ENCODE data around the gene OMP.

OMP gene

DNA sequence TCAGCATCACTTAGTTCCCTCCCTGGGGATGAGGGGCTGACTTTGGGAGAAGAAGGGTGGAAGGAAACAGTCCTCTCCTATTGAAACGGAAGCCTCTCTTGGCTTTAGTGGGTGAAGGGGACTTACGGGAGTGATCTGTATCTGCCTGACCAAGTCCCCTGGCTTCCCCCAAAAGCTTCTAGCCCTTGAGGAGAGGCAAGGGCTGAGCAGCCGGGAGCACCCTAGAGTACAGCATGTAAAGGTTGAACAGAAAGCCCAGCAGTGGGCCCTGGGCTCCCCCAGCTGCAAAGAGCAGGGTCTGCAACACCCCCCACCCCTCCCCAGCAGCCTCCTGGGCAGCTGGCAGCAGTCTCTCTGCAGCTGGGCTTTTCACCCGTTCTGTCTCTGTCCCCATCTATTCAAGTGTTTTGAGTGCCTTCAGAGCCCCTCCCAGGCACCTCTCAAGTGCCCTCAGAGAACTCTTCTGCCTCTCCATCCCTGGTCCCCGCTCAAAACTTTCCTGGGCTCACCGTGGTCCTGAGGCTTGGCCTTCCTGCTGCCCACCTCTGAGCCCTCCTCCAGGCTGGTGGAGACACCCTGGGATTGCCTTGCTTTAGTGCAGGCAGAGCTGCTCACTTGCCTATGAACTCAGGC, 33.2 kb upstream of the OMP start:
- DNase-seq (ENCODE audit: low read depth, low spot score): no peak

DNA sequence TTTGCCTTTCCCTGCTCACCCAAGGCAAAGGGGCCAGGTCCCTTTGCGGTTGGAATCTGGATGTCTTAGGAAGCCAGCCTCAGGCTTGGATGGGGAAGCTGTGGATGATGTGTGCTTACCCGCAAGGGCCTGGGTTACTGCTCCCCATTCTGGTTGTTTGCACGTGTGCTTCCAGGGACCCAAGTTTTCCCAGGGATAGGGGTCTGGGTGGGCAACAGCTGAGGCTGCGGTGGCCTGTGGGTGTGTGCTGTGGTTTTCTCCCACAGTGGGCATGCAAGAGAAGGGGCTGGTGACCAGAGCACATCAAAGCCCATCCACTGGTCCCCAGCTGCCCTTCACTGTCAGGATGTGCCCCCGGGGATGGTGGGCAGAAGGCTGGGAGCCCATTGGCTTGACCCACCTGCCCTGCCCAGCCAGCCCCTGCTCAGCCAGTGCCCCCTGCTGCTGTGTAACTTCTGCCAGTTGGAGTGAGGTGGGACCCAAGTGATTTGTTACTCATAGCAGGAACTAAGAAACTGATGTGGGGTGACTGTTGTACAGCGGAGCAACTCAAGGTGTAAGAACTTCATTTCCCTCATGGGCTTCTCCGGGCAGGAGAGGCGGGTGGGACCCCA, 32.6 kb upstream of the OMP start:
- DNase-seq (ENCODE audit: low read depth, low spot score): no peak

DNA sequence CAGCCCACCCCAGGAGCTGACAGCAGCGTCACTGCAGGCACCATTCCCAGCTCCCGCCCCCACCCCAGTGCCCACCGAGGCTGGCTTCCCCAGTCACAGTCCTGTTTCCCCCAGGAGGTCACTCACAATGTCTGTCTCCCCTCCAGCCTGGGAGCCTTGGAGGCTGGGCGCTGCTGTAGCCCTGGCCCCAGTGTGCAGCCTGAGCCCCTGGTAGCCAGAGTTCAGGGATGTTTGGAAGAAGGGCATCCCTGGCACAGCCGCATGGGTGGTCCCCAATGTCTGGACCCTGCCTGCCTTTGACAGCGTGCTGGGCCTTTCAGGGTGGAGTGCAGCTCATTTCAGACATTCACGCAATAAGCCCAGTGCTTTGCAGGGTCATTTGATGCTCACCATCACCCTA, 31.6 kb upstream of the OMP start:
- no peak for DNase-seq (ENCODE audit: low read depth, low spot score)

DNA sequence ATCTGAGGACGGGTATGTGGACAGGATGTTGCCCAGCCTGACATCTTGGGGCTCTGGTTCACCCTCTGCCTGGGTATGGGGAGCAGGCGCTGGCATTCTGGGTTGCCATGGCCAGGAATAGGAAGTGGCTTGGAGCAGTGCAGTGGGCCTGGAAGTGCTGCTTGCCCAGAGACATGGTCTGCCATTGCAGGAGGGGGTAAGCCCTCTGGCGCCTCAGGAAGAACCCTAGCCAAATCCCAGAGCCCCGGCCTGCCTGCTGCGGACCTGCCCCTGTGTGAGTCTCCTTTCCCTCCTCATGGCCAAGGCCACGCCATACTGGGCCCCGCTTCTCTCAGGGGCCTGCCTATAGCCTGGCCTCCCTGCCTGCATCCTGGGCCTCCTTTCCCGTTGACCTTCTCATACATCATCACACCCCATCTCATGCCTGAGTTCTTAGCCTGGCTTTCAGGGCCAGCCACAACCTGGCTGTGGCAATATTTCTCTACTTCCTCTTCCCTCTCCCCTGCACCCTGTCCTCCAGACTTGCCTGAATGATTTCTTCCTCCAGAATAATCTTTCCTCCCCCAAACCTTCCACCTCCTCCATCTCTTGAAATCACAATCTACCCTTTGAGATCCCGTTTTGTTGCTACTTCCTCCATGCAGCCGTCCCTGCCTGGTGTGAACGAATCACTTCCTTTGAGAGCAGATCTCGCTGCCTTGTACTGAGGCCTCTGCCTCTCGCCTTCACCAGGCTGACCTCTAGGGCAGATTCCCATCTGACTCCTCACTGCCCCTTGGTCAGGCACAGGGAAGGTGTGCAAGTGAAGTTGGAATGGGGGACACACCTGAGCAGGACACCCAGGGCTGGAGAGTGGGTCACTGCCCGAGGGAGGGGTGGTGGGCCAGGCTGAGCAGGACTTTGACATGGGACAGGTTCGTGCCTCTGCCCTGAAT, 30.7 kb upstream of the OMP start:
- DNase-seq (ENCODE audit: low read depth, low spot score): no peak

DNA sequence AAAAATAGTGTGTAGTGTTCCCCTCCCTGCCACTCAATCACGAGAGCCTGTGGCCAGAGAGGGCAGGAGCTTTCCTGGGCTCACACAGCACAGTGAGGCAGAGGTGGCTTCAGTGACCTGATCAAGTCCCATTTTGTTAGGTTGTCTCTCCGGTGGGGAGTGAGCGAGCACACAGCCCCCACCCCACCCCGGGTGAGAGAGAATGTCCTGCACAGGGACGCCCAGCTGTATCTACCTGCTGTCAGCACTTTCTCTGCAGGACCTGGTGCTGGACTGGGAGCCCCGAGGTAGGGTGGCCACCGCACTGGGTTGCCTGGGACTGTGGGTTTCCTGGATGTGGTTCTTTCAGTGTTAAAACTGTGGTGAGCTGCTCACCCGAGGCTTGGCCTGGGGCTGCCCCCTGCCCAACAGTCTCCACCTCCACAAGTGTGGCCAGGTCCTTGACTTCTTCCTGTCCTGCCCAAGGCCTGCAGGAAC, 29.8 kb upstream of the OMP start:
- no peak for DNase-seq (ENCODE audit: low read depth, low spot score)

DNA sequence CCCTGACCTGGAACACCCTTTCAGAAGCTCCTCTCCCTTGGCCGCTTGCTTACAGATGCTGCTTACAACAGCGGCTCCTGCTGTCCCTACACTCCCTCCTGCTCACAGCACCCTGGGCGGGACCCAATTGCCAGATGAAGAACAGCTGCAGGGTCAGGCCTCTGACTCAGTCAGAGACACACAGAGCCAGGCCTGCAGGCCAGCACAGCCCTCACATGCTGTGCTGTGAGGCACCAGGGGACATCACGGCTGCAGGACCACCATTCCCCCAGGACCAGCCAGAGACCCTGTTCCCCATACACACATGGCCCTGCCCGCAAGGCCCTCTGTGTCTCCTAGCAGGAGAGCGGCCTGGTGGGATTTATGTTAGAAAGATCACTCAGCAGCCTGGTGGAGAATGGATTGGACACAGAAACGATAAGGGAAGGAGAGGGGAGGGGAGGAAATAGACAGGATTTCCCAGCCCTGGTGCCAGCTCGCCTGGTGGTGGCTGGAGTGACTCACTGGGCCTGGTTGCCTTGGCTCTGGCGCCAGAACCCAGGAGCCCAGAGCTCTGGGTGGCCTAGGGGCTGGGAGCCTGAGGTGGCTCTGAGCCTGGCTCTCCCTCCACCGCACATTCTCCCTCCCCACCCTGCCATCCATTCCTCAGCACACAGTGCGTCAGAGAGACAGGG, 29.2 kb upstream of the OMP start:
- no peak for DNase-seq (ENCODE audit: low read depth, low spot score)

DNA sequence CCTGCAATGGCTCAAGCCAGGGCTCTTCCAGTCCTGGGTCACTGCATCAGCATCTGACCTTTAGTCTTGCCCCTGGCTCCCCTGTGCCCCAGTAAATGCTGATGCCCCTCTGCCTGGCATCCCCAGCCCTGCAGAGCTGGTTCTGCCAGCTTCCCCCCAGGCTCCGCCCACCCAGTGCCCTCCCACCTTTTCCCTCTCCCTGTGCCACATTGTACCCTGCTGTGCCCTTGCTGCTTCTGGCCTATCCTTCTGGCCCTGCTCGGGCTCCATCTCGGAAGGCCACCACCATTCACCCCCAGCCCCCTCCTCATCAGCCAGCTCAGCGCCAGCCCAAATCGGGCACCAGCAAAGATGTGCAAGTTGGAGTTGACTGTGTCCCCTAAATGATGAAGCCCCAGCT, 28.4 kb upstream of the OMP start:
- no peak for DNase-seq (ENCODE audit: low read depth, low spot score)

DNA sequence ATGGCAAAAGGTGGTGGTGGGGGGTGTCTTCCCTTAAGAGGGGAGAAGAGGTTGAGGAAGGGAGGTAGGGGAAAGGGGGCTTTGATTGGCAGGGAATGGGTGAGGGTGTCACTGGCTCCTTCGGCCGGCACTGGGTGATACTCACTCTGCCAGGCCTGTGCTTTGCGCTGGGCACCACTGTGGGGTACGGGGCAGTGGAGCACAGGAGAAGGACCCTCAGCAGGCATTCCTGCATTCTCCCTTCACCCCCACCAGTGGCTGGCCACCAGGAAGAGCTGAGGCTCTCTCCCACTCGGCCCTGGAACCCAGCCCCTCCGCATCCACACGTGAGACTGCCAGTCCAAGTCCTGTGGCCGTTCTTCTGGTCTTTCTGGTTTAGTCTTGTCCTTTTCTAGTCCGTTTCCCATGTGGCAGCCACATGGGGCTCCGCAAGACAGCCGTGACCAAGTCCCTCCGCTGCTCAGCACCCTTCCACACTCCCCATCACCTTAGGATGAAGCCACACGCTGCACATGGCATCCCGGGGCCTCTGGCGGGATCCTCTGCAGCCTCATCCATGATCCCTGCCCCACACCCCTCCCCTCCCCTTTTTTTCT, 27.9 kb upstream of the OMP start:
- DNase-seq (ENCODE audit: low read depth, low spot score): no peak

DNA sequence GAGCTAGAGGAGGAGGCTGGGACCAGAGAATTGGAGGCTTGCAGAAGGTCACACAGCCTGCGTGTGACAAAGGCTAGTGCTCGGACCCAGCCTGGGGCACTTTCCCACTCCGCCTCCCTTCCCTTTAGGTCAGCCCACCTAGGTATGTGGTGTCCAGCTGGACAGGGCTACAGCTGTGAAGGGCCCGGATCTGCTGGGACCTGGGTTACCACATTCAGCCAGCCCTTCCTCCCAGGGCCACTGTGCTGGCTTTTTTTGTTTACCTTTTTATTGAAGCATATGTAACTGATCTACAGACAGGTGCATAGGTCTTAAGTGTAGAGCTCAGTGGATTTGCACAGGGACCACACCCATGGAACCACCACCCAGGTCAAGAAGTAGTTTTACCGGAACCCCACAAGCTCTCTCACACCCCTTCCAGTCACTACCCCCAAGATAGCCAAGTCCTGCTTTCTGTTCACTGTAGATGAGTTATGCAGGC, 27.2 kb upstream of the OMP start:
- no peak for DNase-seq (ENCODE audit: low read depth, low spot score)

DNA sequence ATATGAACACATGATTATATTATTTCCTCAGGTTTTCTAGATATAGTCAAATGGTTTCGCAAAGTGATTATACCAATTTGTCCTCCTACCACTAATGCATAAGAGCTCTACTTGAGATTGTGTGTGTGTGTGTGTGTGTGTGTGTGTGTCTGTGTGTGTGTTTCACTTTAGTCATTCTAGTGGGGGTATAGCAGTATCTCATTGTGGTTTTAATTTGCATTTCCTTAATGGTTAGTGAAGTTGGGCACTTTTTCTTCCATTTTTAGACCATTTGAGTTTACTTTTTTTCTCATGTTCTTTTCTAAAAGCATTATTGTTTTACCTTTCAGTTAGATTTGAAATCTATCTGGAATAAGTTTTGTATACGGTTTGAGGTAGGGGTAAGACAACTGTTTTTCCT, 23.0 kb upstream of the OMP start:
- no peak for DNase-seq (ENCODE audit: low read depth, low spot score)

DNA sequence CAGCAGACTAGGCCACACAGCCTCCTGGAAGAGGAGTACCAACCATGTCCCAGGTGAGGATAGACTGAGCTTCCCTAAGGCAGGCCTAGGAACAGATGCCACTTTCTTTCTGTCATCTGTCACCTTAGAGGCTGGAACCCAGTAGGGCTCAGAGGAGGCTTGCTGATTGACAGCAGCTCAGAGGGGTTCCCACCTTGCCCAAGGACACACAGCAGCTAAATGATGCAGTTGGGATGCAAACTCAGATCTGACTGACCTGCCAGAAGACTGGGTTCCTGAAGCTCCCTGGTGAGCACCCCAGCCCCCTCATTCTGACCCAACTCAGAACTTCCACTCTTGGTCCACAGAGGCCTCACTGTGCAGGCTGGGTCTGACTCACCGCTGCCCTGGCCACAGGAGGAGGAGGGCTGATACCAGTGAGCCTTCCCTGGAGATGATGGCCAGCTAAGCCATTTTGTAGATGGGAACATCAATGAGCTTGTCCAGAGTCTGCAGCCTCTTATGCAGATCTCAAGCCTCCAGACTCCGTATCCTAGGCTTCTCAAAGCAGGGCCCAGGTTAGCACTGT, 21.9 kb upstream of the OMP start:
- DNase-seq (ENCODE audit: low read depth, low spot score): no peak

DNA sequence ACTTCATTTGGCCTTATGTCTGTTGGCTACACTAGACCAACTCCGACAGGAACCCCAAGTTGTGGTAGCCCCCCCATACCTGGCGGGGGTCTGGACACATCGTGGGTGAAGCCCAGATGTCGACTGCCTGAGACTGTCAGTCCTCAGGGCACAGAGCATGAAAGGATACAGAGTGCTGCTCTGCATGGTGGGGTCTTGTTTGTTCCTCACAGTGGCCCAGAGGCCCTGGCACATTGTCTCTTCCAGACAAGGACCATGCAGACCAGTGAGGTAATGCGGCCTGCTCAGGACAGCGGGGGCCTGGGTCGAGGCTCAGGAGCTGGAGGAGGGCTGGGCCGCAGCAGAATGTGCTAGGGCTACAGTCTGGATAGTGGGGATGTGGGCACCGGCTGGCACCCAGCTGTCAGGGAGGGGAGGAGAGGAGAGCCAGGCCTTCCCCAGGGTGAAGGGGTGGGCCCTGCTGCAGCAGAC, 21.2 kb upstream of the OMP start:
- DNase-seq (ENCODE audit: low read depth, low spot score): no peak

DNA sequence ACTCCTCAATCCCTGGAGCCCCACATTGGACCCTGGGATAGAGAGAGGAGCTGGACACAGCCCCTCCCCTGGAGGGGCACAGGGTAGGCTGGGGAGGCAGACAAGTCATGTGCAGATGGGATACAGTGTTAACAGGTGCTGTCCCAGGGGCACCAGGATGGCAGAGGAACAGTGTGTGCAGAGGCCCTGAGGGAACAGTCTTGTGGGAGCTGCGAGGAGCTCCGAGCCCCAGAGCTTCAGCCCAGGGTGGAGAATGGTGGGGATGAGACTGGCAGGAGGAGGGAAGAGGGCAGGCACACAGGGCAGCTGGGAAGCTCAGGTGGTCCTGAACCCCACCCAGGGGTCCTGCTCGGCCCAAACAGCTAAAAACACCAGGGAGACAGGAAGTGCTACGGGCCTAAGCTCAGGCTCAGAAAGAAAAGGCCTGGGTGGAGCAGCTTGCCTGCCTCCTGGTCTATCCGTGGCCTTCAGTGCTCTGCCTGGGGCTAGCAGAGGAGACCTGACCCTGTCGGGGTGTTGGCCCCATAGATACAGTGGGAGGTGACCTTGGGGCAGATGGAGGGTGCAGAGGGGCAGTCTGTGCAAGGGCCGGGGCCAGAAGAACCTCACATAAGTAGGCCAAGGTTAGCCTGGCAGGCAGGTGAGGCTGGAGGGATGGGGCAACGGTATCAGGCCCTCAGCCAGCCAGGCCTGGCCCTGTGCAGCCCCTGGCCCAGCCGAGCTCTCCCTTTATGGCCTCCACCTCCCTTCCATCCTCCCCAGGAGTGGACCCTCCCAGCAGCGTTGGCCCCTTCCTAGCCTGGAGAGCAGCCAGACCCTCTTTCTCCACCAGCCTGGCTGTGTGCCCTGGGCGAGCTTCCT, 20.4 kb upstream of the OMP start:
- DNase-seq (ENCODE audit: low read depth, low spot score): no peak

DNA sequence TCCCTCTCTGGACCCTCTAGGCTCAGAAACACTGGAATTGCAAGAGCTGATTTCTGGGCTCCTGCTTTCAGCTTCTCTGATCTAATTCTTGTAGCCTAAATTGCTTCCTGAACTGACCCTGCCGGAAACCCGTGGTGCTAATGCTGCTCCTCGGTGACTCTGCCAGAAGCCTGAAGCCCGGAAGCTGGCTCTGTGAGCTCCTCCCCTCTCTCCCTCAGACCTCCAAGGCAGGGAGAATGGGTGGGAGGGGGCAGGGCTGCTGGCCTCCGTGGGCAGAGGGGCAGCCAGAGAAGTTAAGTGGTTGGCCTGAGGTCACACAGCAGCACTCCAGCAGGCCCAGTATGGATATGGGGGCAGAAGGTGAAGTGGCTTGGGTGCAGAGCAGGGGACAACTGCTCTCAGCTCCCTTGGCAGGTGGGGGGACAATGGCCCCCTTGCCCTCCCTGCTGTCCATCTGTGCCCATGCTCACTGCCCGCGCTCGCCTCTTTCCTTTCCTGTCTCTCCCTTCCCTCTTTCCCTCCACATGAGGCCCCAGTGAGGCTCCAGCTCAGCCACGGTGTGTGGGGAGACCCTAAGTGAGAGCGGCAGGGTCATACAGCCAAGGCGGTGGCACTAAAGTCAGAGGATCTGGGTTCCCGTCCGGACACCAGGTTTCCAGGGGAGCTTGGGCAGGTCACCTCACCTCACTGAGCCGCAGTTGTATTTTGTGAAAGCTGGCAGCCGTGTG, 19.6 kb upstream of the OMP start:
- DNase-seq (ENCODE audit: low read depth, low spot score): no peak

DNA sequence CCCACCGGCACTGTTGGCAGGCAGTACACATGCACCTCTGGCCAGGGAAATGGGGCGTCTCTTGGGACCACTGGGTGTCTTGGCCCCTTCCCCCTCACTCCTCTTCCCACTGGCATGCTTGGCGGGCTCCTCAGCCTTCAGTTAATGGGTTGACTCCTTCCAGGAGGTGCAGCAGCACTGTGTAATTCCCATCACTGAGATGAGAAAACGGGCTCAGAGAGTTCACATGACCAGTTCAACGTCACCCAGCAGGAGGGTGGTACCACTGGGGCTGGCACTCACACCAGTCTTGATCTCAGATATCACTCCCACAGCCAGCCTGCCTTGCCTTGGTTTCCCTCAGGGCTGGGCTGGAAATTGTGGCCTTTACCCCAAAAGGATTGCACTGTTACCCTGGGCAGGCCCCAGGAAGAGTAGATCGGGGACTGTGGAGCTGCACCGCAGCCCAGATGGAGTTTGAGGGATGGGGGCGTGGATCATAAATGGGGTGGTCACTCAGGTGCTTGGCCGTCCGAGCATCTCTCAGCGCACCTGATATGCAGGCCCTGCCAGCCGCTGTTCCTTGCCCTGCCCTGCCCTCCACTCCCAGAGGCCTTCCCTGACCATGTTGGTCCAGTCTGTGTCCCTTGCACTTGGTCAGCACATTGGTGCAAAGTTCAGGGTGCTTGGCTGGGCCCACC, 18.9 kb upstream of the OMP start:
- no peak for DNase-seq (ENCODE audit: low read depth, low spot score)

DNA sequence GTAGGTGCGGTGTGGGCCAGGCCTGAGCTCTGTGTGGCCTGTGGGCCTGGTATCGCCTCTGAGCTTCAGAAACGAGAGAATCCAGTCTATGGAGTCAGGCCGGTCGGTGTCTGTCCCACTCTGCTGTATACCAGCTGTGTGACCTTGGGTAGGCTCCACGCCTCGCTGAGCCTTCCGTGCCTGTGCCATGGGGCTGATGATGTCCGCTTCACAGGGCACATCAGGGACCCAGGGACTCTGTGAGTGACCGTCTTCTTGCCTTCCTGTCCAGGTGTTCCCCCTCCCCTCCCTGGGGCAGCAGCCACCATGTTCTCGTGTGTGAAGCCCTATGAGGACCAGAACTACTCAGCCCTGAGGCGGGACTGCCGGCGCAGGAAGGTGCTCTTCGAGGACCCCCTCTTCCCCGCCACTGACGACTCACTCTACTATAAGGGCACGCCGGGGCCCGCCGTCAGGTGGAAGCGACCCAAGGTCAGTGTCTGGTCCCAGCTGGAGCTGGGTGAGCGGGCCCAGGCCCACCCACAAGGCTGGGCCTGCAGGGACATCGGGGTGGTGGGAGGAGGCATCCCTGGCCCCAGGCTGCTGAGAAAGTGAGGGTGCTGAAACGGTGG, 18.0 kb upstream of the OMP start:
- no peak for DNase-seq (ENCODE audit: low read depth, low spot score)

DNA sequence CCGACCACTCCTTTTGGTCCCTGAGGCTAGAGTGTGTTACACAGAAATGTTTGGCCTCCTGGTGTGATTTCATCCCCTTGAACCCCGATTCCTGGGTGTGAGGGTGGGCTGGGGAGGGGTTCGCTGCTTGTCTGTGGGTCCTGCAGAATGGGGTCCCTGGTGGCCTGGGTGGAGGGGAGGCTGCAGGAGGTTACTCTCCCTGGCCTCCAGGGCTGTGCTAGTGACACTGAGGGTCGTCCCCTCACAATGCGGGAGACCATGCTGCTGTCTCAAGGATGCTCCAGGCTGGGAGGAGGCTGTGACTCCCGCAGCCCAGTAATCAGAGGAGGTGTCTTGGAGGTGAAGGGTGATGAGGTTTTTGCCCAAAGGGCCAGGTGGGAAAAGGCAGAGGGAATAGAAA, 17.0 kb upstream of the OMP start:
- DNase-seq (ENCODE audit: low read depth, low spot score): no peak
